MM.1S (cell line): Measurements from ENCODE around the gene HHIP.

Experiments used
- DNase-seq: peaks from one replicate; pipeline ENCODE4 v3.0.0-alpha.2; 2015
- H2AFZ ChIP-seq: fragments of 300-600 bp; sonication (generic); 2 replicates; pipeline ENCODE4 v1.6.0; 2016; ENCODE audit warnings: antibody characterized with exemption, low read length
- H3F3A ChIP-seq: fragments of 300-600 bp; sonication (generic); 2 replicates; pipeline ENCODE4 v1.6.1; 2016; ENCODE audit warnings: mild to moderate bottlenecking, antibody characterized with exemption, low read length, moderate library complexity, mixed read lengths; ENCODE audit not compliant: insufficient read depth
- H3K27ac ChIP-seq: fragments of 300-600 bp; sonication (generic); 2 replicates; pipeline ENCODE4 v1.5.1; 2016; ENCODE audit warnings: mild to moderate bottlenecking, low read length
- H3K27me3 ChIP-seq: fragments of 300-600 bp; sonication (generic); replicated peaks from 2 replicates; pipeline ENCODE4 v1.6.0; 2016; ENCODE audit warnings: low read length; ENCODE audit not compliant: insufficient read depth
- H3K36me3 ChIP-seq: fragments of 300-600 bp; sonication (generic); replicated peaks from 2 replicates; pipeline ENCODE4 v1.6.1; 2016; ENCODE audit warnings: mild to moderate bottlenecking, low read length, mixed read lengths; ENCODE audit not compliant: insufficient read depth
- H3K4me1 ChIP-seq: fragments of 300-600 bp; sonication (generic); 2 replicates; pipeline ENCODE4 v1.6.1; 2016; ENCODE audit warnings: low read length, mixed read lengths
- H3K4me2 ChIP-seq: fragments of 300-600 bp; sonication (generic); 2 replicates; pipeline ENCODE4 v1.6.0; 2016; ENCODE audit warnings: low read depth, low read length
- H3K4me3 ChIP-seq: fragments of 300-600 bp; sonication (generic); 2 replicates; pipeline ENCODE4 v1.5.1; 2016; ENCODE audit warnings: low read length, mixed read lengths
- H3K79me2 ChIP-seq: fragments of 300-600 bp; sonication (generic); 2 replicates; pipeline ENCODE4 v1.6.1; 2016; ENCODE audit warnings: mixed run types, low read length, mixed read lengths
- H3K9ac ChIP-seq: fragments of 300-600 bp; sonication (generic); 2 replicates; pipeline ENCODE4 v1.6.1; 2016; ENCODE audit warnings: low read length, mixed read lengths
- H3K9me2 ChIP-seq: fragments of 300-600 bp; sonication (generic); replicated peaks from 2 replicates; pipeline ENCODE4 v1.6.1; 2016; ENCODE audit warnings: mild to moderate bottlenecking, low read length, mixed read lengths; ENCODE audit not compliant: insufficient read depth
- H3K9me3 ChIP-seq: fragments of 300-600 bp; sonication (generic); replicated peaks from 2 replicates; pipeline ENCODE4 v1.6.1; 2016; ENCODE audit warnings: mild to moderate bottlenecking, low read length, mixed read lengths; ENCODE audit not compliant: insufficient read depth
- H4K20me1 ChIP-seq: fragments of 300-600 bp; sonication (generic); 2 replicates; pipeline ENCODE4 v1.6.1; 2016; ENCODE audit warnings: mild to moderate bottlenecking, low read length, moderate library complexity, mixed read lengths; ENCODE audit not compliant: insufficient read depth
- CTCF ChIP-seq: fragments of 300-600 bp; sonication (generic); IDR thresholded peaks from 2 replicates; pipeline ENCODE4 v1.5.1; 2016; ENCODE audit warnings: antibody characterized with exemption, low read length, mixed read lengths
- EZH2 ChIP-seq: fragments of 300-600 bp; sonication (generic); optimal IDR thresholded peaks from 2 replicates; pipeline ENCODE3; 2017; ENCODE audit warnings: low read depth, mild to moderate bottlenecking, antibody characterized with exemption, low read length, mixed read lengths
- EZH2phosphoT487 ChIP-seq: fragments of 300-600 bp; sonication (generic); IDR thresholded peaks from 2 replicates; pipeline ENCODE4 v1.6.1; 2018; ENCODE audit warnings: antibody characterized with exemption, low read length

The HHIP gene

GRCh38 chr4:144709159-144709558, 63.2 kb downstream of the HHIP start:
- no peak for DNase-seq
- no peaks in the 10 kb centered on the region for H4K20me1 ChIP-seq
- H2AFZ ChIP-seq = no peak overlapping the region
- no peak overlapping the region for H3K27ac ChIP-seq
- H3K4me2 ChIP-seq = no peak overlapping the region
- TF ChIP-seq EZH2 (no peak), EZH2phosphoT487 (no peak), CTCF (no peak)
- H3K79me2 ChIP-seq = no peaks in the 10 kb centered on the region
- no peaks in the 10 kb centered on the region for H3K9me3 ChIP-seq
- no peak overlapping the region for H3K4me3 ChIP-seq
- H3K36me3 ChIP-seq = no peaks in the 10 kb centered on the region
- H3K4me1 ChIP-seq = no peaks in the 10 kb centered on the region
- no peaks in the 10 kb centered on the region for H3F3A ChIP-seq
- H3K9me2 ChIP-seq = no peaks in the 10 kb centered on the region
- H3K27me3 ChIP-seq = no peaks in the 10 kb centered on the region
- H3K9ac ChIP-seq = no peak overlapping the region

DNA sequence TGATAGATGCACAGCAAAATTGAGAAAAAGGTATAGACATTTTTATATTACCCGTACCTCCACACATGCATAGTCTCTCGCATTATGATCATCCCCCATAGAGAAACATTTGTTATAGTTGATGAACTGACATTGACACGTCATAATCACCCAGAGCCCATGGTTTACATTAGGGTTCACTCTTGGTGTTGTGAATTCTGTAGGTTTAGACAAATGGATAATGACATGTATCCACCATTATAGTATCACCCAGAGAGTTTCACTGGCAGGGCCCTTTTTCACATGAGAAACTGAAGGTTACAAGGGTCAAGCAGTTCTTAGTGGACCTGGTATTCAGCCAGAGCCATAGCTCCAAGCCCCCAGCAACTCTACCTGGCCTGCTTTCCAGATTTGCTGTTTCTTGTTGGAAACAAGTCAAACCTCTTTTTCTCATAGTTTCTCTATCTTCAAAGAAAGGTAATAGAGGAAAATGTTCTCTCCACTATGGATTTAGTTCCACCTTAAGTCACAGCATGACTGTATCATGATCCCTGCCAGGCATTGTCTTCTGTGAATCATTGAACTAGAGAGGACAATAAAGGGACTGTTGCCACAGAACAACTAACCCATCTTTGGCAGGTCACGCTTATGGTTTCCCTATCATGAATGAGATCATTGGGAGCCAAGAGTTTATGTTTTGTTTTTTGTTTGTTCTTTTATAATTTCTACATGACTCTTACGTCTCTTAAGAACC, 64.0 kb downstream of the HHIP start:
- no peak overlapping the region for H3K4me2 ChIP-seq
- no peaks in the 10 kb centered on the region for H4K20me1 ChIP-seq
- no peak overlapping the region for H3K4me3 ChIP-seq
- H3K36me3 ChIP-seq = no peaks in the 10 kb centered on the region
- no peaks in the 10 kb centered on the region for H3K79me2 ChIP-seq
- no peak for DNase-seq
- no peak overlapping the region for H3K9ac ChIP-seq
- H3K27me3 ChIP-seq = no peaks in the 10 kb centered on the region
- no peak overlapping the region for H2AFZ ChIP-seq
- no peak overlapping the region for H3K27ac ChIP-seq
- TF ChIP-seq EZH2 (no peak), EZH2phosphoT487 (no peak), CTCF (no peak)
- H3K4me1 ChIP-seq = no peaks in the 10 kb centered on the region
- H3K9me2 ChIP-seq = no peaks in the 10 kb centered on the region
- no peaks in the 10 kb centered on the region for H3F3A ChIP-seq
- no peaks in the 10 kb centered on the region for H3K9me3 ChIP-seq

DNA sequence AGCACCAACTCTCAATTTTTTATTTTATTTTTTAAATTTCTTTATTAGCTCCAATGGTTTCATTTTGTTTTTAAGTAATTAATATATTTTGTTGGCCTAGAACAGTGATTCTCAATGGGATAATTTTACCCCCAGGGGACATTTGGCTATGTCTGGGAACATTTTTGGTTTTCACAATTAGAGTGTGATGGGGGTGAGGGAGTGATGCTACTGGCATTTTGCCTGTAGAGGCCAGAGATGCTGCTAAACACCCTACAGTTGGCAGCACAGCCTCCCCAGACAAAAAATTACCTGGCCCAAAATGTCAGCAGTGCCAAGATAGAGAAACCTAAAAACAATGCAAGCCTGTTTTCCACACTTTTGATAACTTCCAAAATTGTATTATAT, 64.6 kb downstream of the HHIP start:
- no peak for TF ChIP-seq EZH2phosphoT487
- no peak for TF ChIP-seq CTCF
- no peak for TF ChIP-seq EZH2
- no peaks in the 10 kb centered on the region for H3F3A ChIP-seq
- H3K36me3 ChIP-seq = no peaks in the 10 kb centered on the region
- H2AFZ ChIP-seq = no peak overlapping the region
- no peak overlapping the region for H3K4me3 ChIP-seq
- no peak overlapping the region for H3K4me2 ChIP-seq
- no peaks in the 10 kb centered on the region for H3K9me2 ChIP-seq
- no peak overlapping the region for H3K9ac ChIP-seq
- DNase-seq = no peak
- H3K27me3 ChIP-seq = no peaks in the 10 kb centered on the region
- no peaks in the 10 kb centered on the region for H3K4me1 ChIP-seq
- no peaks in the 10 kb centered on the region for H3K9me3 ChIP-seq
- no peaks in the 10 kb centered on the region for H4K20me1 ChIP-seq
- H3K79me2 ChIP-seq = no peaks in the 10 kb centered on the region
- no peak overlapping the region for H3K27ac ChIP-seq
